ENCODE data around the gene RALY.
"Not testable (repeated sequence)": the region's sequence is repeated elsewhere in the genome, so short reads cannot be mapped to it uniquely, and the experiment has no call there.

RALY gene

DNA sequence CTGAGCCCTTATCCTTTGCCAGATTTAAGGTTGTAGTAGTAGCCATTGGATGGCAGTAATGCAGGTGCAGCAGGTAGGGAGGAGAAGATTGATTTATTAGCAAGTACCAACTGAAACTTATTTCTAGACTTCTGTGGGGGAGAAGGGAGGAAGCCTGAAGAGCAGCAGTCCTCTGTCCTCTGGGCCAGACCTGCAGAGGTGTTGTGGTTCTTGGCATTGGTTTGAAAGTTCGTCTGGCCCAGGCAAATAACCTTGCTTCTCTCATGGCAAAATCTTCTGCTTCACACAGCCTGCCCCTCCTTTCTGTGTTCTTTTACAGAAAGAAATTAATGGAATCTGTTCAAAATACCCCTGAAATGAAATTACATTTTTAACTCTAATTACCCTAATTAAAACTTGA, 24.5 kb downstream of the RALY start:
- no peak for DNase-seq

DNA sequence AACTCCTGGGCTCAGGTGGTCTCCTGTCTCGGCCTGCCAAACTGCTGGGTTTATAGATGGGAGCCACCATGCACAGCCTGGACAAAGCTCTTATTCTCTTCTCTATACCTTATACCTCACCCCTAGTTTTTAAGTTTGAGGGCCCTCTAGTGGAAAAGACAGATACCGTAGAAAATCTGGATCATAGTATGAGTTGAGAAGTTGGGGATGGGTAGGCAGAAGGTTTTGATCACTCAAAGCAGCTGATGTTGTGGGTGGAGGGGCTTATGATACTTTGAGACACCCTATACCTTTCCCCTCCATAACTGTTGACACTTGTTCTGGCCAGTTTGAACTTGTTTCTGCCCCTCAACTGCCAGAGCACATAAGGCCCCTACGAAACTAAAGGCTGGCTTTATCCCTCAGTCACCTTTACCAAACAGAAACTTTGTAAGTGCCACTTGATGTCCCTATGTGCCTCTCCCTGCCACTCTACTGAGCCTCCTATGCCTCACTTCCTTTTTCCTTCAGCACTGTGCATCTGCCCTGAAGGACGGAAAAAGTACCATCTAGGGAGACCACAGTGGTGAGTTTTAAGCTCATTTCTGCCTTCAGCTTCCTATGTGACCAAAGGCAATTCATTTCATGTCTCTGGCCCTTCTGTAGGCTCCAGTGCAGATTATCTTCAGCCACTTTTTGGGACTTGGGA, 28.6 kb downstream of the RALY start:
- no peak for DNase-seq

DNA sequence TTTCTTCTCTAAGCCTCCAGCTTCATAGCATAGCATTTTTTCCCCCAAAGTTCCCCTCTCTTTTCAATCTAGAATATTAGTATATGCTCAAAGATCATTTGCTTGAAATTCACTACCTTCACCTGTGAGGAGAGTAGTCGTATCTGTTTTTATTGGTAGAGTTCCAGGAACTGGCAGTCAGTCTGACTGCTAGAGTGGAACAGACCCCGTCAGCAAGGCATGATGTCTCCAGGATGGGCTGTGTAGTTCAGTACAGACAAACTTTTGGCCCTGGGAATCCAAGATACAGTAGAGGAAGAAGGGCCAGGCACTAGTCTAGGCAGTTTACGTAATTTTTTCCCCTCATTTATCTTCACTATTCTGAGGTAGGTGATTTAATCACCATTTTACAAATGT, 29.1 kb downstream of the RALY start:
- no peak for DNase-seq

DNA sequence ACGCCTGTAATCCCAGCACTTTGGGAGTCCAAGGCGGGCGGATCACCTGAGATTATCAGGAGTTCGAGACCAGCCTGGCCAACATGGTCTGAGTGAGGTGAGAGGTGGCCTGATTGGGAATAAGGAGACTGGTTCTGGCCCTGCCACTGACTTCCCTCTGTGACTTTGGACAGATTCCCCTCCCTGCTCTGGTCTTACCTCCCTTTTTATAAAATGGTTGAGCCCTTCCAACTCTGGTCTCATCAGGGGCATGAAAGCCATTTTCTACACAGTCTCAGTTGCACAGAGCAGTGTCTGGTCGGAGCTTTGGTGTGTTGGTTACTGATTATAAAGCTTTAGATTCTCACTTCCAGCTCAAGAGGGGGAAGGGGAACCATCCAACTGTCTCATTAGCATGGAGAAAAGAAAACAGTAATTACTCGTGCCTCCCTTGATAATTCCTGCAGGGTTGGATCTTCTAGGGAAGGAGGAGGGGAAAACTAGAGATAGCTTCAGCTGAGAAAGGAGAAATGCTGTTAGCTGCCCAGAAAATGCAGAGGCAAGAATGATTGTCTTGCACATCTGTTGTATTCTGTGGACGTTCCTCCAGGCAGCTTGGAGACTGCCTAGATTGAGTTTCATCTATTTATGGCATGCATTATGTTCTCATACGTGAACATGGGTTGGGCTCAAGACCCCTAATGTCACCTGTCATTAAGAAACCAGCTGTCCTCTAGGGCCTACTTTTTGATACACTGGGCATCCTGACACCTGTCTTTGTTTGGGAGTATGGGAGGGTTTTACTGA, 30.4 kb downstream of the RALY start:
- DNase-seq = no peak

DNA sequence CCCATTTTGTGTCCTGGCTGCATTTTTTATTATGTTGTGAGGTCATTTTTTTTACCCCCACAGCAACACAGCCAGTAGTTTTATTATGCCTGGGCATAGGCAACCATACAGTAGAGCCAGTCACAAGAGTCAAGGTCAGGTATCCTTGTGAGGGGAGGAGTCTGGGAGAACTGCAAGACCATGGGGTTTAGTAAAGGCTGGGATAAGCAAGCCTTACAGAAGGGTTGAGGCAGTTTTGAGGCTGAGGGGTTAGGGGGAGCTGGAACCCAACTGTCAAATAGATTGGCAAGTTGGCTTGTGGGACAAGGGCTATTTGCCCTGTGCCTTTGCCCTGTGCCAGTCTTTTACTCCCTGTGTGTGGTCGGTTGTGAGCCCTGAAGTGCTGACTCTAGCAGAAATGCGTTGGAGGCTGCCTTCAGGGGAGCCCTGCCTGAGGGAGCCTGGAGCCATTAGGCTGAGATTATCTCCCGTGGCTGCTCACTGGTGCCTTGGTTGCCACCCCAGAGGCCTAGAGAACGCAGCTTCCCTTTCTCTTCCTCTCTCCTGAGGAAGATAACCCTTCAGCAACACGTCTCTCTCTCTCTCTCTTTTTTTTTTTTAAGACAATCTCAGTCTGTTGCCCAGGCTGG, 31.1 kb downstream of the RALY start:
- no peak for DNase-seq

DNA sequence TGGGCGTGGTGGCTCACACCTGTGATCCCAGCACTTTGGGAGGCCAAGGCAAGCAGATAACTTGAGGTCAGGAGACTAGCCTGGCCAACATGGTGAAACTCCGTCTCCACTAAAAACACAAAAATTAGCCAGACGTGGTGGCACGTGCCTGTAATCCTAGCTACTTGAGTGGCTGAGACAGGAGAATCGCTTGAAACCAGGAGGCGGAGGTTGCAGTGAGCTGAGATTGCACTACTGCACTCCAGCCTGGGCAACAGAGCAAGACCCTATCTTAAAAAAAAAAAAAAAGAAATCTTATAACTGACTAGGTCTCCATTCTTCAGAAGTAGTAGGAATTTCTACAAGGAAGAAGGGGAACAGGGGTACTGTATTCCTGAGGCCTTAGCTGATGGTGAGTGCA, 34.3 kb downstream of the RALY start:
- not testable (repeated sequence) for DNase-seq

DNA sequence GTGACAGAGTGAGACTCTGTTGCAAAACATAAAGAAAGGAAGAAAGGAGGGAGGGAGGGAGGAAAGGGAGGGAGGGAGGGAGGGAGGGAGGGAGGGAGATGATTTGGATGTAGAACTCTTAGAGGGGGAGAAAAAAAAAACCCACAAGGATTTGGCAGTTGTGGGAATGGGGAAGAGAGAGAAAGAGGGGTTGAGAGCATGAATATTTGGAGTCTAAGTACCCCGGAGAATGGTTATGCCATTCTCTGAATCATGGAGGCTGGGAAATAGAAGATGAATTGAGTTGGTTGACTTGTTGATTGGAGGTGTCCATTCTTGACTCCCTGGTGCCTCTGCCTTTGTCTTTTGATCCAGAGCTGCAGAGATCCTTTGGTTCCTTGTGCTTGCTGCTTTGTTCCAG, 35.7 kb downstream of the RALY start:
- no peak for DNase-seq

DNA sequence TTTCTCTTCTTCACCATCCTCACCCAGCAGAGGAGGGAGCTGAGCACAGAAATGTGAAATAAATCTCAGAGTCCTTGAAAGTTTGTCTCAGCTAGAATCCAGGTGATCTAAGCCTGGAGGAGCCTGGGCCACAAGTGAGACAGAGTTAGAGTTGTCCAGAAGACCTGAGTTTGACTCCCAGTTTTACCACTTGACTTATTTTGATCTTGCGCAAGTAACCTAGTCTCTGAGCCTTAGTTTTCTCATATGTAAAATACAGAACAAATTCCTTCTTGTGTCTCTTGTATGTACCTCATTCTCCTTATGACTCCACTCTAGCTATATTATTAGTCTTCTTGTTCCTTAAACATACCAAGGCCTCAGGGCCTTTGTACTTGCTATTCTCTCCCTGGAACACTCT, 36.7 kb downstream of the RALY start:
- DNase-seq = no peak

DNA sequence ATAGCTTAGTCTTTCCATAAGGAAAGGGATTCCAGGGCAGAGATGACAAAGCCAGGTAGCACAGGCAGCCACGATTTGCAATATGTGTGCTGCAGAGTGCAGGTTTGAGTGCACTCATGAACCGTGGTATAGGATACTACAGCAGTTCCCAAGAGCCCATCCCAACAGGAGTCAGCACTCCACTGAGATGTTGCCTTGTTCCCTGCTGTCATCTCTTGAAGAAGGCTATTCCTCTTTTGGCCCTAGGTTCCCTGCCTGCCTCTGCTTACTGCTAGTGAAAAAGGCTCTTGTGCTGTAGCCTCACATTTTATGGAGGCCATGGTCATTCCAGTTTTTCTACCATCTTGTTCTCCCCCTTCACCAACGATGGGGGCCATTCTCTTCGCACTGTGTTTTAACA, 40.2 kb downstream of the RALY start:
- DNase-seq = no peak

DNA sequence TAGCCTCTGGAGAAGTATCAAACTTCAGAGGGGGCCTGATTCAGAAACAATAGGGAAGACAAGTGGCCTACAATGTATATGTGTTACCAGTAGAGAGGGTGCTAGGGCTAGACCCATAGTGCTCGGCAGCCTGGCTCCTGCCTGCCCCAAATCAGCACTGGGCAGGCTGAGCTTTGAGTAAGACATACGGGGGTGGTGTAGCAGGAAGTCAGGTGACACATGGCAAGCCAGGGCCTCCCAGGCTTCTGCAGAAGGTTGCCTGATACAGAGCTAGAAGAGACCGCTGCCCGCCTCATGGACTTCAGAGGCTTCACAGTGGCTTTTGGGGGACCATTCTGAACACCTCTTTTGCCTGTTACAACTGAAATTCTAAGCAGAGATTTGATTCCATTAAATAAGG, 43.4 kb downstream of the RALY start:
- DNase-seq = peak; percentile 51

DNA sequence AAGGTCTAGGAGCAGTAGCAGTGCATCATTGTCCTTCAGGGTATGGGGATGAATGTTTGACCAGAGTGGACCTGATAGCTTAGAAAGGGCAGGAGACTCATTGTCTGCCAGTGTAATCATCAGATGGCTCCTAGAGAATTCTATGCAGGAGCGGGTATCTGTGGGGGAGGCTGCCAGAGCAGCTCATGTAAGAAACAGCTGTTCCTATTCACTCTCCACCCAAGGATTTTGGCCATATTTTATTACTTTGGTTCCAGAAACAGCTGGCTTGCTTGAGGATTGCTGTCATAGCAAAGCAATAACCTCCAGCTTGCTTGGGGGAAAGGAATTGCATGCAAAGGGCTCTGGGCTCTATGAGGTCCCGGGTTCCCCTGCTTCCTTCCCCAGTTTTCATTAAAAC, 44.1 kb downstream of the RALY start:
- no peak for DNase-seq

DNA sequence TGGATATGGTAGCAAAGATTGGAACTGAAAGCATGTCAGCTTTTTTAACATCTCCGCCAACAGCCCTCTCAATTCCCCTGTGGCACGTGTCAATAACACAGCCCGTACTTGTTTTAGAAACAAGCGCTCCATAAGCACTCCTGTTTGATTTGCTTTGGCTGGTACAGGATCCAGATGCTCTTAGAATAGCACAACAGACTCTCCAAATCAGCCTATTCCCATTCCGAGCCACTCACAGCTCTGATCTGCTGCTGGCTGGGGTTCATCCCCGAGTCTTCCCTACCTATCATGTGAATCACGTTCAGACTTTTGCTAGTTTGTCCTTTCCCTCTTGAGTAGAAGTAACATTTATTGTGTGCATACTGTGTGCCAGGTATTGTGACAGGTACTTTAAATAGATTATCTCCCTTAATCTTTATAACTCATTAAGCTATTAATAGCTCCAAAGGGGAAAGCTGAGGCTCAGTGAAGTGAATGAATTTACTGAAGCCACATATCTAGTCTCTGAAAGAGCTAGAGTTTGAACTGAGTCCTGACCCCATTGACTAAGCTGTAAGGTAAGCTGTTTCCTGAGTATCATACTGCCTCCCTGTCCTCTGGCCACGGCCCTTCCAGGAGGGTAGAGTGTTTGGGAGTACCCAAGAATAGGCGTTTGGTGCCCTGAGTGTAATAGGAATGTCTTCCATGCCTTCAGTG, 46.7 kb downstream of the RALY start:
- no peak for DNase-seq

DNA sequence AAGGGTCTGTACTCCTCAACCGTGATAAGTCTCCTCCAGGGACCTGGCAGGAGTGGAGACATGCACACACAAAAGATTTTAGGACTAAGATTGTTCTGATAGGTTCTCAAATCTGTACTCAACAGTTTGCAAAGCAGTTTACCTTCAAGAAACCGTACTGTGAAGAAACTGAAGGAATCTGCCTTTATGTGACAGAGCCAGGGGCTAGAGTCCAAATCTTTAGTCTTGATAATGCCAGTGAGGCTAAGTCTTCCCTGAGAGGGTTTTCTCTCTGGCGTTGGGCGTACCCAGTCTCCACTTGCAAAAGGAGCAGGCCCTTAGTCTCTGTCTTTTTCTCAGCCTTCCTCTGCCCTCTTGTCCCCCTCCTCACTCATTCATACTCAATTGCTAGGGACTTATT, 47.5 kb downstream of the RALY start:
- DNase-seq = no peak

DNA sequence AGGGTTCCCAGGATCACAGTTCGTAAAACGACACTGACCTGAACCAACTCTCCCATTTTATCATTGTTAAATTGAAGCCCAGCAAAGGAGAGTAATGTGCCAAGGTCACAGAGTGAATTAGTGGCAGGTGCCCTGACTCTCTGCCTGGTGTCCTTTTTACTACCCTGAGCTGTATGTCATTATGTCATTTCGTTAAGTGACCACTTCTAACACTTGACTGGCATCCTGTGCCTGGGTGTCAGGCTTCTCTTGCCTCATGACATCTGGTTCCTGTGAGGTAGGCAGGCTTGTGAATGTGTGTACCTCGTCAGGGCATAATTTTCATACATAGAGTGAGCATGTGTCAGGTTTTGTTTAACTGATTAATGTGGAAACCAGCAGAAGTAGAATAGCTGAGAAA, 48.6 kb downstream of the RALY start:
- no peak for DNase-seq

DNA sequence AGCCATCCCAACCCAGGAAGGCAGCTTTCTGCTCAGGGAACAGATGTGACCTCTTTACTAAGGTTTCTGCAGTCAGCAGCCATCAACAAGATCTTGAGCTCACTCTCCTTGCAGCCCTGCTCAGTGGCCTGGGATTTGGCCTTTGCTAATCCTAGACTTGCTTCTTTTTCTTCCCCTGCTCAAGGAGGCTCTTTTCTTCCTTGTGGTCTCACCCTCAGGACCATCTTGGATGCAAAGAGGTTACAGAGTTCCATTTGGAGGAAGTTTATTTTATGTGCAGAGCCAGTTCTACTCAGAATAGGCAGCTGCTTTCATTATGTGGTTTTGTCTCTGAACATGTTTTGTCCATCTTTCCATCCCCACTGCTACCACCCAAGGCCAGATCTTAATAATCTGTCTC, 49.3 kb downstream of the RALY start:
- no peak for DNase-seq

DNA sequence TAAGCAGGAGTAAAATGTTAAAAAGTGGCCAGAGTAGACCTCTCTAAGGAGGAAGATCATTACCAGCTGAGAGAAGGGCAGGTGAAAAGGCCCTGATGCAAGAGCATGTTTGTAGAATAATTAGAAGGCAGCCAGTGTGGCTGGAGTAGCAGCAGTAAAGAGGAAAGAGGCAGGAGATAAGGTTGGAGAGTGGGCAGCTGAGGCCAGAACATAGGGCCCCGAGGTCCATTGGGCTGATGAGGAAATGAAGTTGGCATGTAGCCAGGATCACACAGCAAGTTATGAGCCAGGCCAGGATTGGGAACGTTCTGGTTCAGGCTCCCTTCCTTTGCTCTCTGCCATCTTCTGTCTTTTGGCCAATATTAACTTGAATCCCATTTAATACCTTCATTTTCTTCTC, 51.6 kb downstream of the RALY start:
- no peak for DNase-seq

DNA sequence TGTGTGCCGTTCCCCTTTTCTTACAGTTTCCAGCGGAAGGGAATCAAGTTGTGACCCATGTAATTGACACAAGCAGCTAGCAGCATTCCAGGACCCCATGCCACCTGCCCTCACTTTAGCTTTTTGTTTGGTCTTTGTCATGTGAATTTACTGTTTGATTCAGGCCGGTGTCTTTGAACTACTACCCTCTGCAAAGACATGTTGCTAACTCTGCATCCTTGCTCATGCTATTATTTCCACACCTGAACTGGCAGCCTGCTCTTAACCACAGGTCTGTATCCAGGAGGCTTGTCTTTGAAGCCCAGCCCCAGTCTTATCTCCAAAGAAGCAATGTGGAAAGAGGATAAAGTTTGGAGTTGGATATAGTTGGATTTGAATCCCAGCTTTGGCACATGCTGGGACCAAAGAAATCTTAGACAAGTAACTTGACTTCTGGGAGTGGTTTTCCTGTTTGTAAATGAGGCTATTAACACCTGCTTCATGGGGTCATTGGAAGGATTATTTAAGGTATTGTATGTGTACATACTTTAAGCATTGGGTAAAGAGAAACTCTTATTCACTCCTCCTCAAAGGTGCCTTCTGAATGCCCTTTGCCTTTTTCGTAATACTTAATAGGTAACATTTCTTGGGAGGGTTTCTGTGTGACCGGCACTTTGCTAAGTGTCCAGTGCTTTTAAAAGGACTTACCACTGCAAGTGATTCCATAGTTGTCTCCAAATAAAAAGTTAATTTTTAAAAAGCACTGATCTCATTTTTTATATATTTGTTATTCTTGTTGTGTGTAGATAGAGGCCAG, 52.4 kb downstream of the RALY start:
- no peak for DNase-seq

DNA sequence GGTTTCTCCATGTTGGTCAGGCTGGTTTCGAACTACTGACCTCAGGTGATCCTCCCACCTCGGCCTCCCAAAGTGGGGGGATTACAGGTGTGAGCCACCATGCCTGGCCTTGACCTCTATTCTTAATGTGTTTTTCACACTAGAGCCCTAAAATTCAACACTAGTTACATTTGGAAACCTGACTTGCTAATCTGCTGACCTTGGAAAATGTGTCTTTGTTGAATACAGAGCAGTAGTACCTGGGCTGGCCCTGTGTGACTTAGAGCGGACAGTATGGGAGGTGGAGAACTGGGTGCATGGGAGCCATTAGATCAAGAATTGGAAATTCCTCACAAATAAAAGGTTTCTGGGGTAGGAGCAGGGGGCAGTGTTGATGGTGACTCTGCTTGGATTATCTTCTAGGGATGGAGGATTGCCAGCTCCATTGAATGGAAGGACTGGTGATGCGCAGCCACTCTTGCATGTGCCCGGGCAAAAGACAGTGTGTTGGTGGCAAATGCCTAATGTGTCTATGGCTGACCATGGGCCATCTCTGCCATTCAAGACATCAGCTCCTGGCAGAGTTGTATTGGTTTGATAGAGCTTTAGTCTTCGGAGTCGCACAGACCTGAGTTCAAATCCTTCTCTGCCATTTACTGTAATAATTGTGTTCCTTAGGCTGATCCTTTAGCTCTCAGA, 53.4 kb downstream of the RALY start:
- no peak for DNase-seq

DNA sequence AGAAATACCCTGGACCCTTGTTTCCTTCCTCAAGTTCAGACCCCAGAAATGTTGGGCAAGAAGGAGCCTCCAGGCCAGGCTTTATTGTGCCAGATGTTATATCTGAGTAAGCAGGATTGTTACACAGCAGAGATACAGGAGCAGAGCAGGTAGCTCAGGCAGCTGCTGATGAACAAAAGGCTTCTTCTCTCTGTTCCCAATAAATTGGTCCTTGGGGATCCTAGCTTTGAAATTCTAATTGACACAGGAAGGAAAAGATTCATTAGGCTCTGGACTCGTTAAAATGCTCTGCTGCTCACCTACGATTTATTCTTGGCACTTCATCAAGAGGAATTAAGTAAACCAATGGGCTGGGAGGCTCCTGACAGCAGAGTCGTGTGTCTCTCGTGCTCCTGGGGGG, 54.2 kb downstream of the RALY start:
- no peak for DNase-seq

DNA sequence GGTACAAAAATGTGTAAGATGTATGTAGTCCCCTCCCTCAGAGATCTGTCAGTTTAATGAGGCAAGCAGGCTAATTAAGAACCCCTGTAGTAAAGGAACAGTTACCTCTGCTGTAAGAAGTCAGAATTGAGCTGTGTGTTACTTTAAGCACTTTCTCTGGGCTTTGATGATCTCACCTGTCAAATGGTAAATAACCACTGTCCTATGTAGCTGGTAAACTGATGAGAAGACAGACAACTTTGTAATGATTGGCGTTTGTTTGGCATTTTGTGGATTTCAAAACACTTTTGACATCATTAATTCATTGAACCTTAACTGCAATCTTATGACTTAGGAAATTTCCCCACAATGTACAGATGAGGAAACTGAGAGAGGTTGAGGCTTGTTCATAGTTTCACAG, 55.7 kb downstream of the RALY start:
- no peak for DNase-seq

DNA sequence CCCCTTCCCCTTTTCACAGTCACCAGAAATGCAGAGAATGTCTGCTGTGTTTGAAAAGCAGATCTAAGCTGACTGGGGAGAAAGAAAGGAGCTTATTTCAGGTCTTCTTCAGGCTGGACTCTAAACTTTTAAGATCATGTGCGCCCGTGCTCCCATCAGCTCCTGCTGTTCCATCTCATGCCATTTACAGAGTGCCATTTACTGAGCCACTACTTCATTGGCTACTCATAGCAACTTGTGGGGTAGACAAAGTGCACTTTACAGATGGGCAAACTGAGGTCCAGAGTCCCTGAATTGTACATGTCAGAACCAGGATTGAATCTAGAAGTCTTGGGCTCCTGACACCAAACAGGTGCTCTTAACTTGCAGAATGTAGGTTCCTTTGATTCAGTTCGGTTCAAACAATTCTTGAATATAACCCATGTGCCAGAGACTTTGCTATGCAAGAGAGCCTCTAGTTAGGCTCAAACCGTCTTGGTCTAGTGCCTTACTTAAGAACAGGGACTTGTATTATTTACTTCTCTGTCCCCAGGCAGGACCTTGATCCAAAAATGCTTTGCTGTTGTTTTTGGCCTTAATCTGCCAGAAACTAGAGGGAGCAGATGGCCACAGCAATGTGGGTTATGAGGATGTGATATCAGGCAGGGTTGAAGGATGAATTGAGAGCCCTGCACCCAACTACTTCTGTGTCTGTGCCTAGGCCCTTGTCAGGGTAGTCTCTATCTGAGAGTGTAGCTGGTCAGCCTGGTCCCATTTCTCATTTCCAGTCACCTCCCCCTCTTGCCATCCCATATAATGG, 56.4 kb downstream of the RALY start:
- no peak for DNase-seq
